T-helper 1 cell (primary cell): ENCODE results near the gene JPT1.
A peak's percentile ranks its signal among the peaks of the same experiment; 100 is the strongest.
"Not testable (repeated sequence)": the region's sequence is repeated elsewhere in the genome, so short reads cannot be mapped to it uniquely, and the experiment has no call there.

Experiments used
- DNase-seq, 5 donors: peaks; one replicate each; pipeline ENCODE4 v3.0.0-alpha.2; 2012 to 2020
- total RNA-seq, 4 donors: gene quantifications; one replicate each; lab custom pipeline; 2026; lab: John Stamatoyannopoulos, UW

JPT1 gene
- 42.7 to 60.0 (median 45.0) reads per million in 4 donors for total RNA-seq

GRCh38 chr17:75154195-75155106 is at the start of gene JPT1:
Gene JPT1 (minus strand): TSS chr17:75154512. CDS start chr17:75154397, 115 bp downstream.
- DNase-seq = peak; percentile 95 to 99 (median 98)

DNA sequence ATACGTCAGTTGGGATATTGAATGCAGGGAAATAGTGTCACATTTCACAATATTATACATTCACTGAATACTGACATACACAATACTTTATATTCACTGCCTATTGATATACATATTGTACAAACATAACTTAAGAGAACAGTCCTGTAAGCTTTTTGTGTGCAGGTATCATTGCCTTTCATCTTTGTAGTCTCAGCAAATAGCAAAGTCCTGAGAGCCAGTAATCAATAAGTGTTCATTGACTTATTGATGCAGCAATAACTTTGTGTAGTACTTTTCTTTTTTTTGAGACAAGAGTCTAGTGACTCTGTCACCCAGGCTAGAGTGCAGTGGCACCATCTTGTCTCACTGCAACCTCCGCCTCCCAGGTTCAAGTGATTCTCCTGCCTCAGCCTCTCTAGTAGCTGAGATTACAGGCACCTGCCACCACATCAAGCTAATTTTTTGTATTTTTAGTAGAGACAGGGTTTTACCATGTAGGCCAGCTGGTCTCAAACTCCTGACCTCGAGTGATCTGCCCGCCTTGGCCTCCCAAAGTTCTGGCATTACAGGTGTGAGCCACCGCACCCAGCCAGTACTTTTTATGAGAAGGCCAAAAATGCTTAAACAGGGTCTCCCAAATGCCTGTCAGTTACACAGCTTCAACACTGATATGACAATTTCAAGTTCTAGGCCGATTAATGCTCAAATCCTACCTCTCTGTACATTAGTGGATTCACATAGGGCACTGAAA is 45.7 kb upstream of the JPT1 start:
- DNase-seq = no peak

GRCh38 chr17:75194879-75195278 is 40.6 kb upstream of the JPT1 start:
- no peak for DNase-seq

GRCh38 chr17:75191584-75191983 is 37.3 kb upstream of the JPT1 start:
- DNase-seq = no peak

- no peak for DNase-seq
These were observed 34.3 kb upstream of the JPT1 start for GRCh38 chr17:75188614-75189013.

- DNase-seq = no peak
These were observed 29.9 kb upstream of the JPT1 start for GRCh38 chr17:75183999-75184884.

DNA sequence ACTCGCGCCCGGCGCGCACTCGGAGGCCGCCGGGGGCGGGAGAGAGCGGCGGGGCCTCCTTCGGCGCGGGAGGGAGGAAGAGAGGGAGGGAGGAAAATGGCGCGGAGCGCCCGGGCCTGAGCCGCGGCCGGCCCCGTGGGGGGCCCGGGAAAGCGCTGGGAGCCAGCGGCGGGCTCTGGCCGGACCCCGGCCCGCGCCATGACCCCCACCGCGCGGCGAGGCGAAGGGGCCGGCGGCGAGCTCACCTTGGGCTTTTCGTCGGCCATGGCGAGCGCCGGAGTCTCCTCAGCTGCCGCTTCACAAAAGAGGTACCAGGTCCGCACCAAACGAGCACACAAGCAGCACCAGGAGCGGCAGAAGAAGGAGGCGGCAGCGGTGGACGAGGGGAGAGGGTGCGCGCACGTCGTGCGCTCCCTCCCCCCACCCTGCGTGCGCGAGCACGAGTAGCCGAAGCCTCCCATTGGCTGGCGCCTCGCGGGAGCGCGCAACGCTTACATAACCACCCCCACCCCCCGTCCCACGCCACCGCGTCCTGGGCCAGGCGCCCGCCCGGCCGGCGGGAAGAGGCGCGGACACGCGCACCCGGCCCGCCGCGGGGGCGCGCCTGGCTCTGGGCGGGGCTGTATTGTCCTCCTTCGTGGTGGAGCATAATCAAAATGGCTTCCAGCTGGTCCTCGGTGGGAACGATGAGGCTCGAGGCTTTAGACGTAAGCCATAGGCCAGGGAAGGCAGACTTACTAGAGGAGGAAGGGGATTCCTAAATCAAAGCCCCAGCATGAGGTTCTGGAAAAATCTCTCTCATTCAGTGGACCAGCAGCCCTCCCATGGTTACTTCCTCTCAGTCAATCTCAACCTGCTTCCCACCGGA is 28.5 kb upstream of the JPT1 start, which contains the start of gene SUMO2:
Gene SUMO2, minus strand, starts transcription at position 391 of the 868 bp plus-strand sequence. Its CDS starts 125 bp downstream, at position 266.
- peak; percentile 91 to 97 (median 92) for DNase-seq

- DNase-seq = no peak
These were observed 27.9 kb upstream of the JPT1 start for GRCh38 chr17:75182319-75182568.

DNA sequence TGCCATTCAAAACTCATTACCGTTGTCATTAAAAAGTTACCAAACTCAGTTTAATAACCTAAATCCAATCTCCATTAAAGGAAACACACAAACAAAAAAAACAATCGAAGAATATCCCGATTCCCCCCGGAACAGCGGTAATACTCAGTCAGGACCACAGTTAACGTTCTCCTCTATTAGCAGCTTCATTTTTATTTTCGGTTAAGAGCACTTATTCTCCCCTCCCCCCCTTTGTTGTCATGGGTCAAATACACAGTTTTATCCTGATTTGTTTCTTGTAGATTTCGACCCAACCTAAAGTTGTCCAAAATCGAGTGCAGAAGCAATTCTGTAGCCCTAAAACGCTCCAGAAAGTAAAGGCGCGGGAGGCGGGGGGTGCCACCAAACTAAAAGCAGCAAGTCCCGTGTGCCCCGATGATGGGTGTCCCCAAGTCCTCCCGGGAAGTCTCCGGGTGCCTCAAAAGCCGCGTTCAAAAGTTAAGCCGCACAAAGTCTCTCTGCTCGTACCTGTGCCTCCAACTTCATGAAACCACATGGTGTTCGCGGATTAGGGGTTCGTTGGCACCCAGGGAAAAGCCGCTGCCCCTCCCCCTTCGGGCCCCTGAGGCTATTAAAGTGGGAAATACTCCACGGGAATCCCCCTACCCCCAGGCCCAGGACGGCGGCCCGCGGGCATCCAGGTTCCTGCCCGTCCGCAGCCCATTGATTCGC is 27.5 kb upstream of the JPT1 start:
- DNase-seq = peak; percentile 29 to 46 (median 39)

GRCh38 chr17:75181110-75181509 is 26.8 kb upstream of the JPT1 start:
- DNase-seq = no peak

DNA sequence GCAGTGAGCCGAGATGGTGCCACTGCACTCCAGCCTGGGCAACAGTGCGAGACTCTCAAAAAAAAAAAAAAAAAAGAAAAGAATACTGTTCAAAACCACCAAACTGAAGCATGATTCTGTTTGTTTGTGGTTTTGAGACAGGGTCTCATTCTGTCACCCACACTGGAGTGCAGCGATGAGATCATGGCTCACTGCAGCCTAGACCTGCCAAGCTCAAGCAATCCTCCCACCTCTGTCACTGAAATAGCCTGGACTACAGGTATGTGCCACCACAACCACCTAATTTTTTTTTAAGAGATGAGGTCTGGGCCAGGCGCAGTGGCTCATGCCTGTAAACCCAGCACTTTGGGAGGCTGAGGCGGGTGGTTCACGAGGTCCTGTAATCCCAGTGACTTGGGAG is 24.1 kb upstream of the JPT1 start:
- DNase-seq = no peak

GRCh38 chr17:75176625-75177024 is 22.3 kb upstream of the JPT1 start:
- DNase-seq = no peak

DNA sequence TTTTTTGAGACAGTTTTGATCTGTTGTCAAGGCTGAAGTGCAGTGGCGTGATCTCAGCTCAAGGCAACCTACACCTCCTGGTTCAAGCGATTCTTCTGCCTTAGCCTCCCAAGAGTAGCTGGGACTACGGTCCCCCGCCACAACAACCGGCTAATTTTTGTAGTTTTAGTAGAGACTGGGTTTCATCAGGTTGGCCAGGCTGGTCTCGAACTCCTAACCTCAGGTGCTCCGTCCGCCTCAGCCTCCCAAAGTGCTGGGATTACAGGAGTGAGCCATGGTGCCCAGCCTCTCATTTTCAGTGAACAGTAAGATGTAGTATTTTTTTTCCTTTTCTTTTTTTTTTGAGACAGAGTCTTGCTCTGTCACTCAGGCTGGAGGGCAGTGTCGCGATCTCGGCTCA is 20.7 kb upstream of the JPT1 start:
- no peak for DNase-seq

DNA sequence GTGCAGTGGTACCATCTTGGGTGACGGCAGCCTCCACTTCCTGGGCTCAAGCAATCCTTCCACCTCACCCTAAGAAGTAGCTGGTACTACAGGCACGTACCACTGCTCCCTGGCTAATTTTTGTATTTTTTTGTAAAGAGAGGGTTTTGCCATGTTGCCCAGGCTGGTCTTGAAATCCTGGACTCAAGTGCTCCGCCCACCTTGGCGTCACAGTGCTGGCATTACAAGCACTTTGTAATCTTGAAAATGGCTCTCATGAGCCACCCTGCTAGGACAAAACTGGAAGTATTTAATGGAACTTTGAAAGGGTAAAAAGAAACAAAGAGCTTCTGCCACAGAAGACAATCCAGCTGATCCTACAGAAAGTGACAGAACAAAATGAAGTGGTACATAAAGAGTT is 19.2 kb upstream of the JPT1 start:
- no peak for DNase-seq

GRCh38 chr17:75168998-75169397 is 14.7 kb upstream of the JPT1 start:
- DNase-seq = no peak

- DNase-seq = not testable (repeated sequence)
These were observed 10.3 kb upstream of the JPT1 start for GRCh38 chr17:75164606-75165005.

DNA sequence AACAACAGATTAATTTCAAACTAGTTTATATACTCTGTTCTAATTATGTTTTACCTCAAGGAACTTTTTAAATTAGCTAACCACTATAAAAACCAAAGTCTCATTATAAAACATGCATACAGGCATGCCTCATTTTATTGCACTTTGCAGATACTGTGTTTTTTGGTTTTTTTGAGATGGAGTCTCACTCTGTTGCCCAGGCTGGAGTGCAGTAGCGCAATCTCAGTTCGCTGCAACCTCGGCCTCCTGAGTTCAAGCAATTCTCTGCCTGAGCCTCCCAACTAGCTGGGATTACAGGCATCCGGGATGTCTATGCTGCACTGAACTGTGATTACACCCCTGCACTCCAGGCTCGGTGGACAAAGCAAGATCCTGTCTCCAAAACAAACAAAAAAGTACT is 8.8 kb upstream of the JPT1 start:
- no peak for DNase-seq

DNA sequence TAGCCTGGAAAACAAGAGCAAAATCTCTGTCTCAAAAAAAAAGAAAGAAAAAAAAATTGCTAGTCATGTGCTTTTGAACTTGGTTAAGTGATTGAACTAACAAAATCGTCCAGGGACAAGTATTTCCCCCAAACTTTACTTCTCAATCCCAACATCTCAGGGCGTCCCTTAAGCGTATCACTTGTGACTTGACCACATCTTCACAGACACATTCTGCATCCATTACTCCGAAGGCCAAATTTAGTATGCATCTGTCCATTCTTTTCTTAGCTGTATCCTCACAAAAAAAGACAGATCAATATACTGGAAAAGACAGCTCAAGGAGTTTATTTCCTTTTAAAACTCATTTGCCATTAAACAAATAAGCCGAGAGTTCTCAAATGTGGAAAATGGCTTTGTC is 5.9 kb upstream of the JPT1 start:
- DNase-seq = no peak

DNA sequence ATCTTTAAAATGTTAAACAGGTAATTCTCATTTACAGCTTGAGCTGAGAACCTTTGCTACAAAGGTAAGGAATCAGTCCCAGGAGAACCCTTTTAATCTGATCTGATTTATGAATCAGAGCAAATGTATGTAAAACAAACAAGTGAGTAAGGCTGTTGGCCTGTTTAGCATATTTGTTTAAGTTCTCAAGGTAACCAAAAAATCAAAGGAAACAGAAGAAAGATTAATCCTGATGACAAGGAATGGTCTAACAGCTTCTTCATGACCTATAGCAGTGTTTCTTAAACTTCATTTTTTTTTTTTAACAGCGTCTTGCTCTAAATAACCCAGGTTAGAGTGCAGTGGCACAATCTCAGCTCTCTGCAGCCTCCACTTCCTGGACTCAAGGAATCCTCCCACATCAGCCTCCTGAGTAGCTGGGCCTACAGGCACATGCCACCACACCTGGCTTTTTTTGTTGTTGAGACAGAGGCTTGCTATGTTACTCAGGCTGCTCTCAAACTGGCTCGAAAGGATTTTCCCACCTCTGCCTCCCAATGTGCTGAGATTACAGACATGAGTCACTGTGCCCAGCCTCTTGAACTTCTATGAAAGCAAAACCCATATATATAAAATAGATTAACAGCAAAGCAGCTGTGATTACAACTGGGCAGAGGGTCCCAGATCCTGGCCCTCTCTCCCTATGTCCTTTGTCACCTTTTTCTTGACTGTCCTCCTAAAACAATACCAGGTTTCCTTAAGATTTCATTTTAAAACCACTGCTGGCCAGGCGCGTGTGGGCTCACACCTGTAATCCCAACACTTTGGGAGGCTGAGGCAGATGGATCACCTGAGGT is 5.1 kb upstream of the JPT1 start:
- no peak for DNase-seq

DNA sequence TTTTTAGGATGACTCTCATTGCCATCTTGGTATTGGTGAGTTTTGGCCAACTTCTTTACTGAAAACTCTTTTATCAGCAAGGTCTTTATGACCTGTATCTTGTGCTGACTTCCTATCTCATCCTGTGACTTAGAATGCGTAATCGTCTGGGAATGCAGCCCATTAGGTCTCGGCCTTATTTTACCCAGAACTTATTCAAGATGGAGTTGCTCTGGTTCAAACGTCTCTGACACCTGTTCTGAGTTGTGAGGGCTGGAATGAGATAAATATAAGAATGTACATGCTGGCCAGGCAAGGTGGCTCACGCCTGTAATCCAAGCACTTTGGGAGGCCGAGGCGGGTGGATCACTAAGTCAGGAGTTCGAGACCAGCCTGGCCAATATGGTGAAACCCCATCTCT is 4.2 kb upstream of the JPT1 start:
- not testable (repeated sequence) for DNase-seq
